Neuron (in vitro differentiated cells): Measurements from ENCODE around the gene RPLP2.

Source experiments
- H2AFZ ChIP-seq: one replicate; pipeline ENCODE4 v1.6.1; 2013; ENCODE audit warnings: low read depth, mild to moderate bottlenecking, inconsistent platforms, low read length, moderate library complexity
- H3K27me3 ChIP-seq: one replicate; pipeline ENCODE4 v1.6.1; 2013; ENCODE audit warnings: low read length; ENCODE audit not compliant: insufficient read depth
- H3K36me3 ChIP-seq: one replicate; pipeline ENCODE4 v1.6.1; 2013; ENCODE audit warnings: low read length; ENCODE audit not compliant: insufficient read depth
- H3K4me1 ChIP-seq: one replicate; pipeline ENCODE4 v1.6.1; 2013; ENCODE audit warnings: low read length; ENCODE audit not compliant: insufficient read depth
- H3K4me3 ChIP-seq: 2 replicates; pipeline ENCODE4 v1.5.1; 2013; ENCODE audit warnings: mild to moderate bottlenecking, low read length, moderate library complexity
- H3K9me3 ChIP-seq: one replicate; pipeline ENCODE4 v1.6.1; 2013; ENCODE audit warnings: low read length

Gene RPLP2

GRCh38 chr11:812390-812789, 2.6 kb downstream of the RPLP2 start:
- no peak overlapping the region for H3K4me3 ChIP-seq
- no peaks in the 10 kb centered on the region for H3K27me3 ChIP-seq
- no peaks in the 10 kb centered on the region for H3K9me3 ChIP-seq
- no peak overlapping the region for H2AFZ ChIP-seq
- peaks cover 20% of the 10 kb centered on the region for H3K4me1 ChIP-seq
- peaks cover 26% of the 10 kb centered on the region for H3K36me3 ChIP-seq

GRCh38 chr11:813072-813455, 3.3 kb downstream of the RPLP2 start:
- H3K4me1 ChIP-seq = peaks cover 20% of the 10 kb centered on the region
- peaks cover 26% of the 10 kb centered on the region for H3K36me3 ChIP-seq
- no peak overlapping the region for H3K4me3 ChIP-seq
- H2AFZ ChIP-seq = no peak overlapping the region
- H3K9me3 ChIP-seq = no peaks in the 10 kb centered on the region
- H3K27me3 ChIP-seq = no peaks in the 10 kb centered on the region

GRCh38 chr11:813456-814096, 3.8 kb downstream of the RPLP2 start:
- no peak overlapping the region for H3K4me3 ChIP-seq

GRCh38 chr11:815675-816432, 6.1 kb downstream of the RPLP2 start:
- H3K27me3 ChIP-seq = no peaks in the 10 kb centered on the region
- peaks cover 20% of the 10 kb centered on the region for H3K4me1 ChIP-seq
- H3K36me3 ChIP-seq = peaks cover 26% of the 10 kb centered on the region
- no peak overlapping the region for H3K4me3 ChIP-seq
- H3K9me3 ChIP-seq = no peaks in the 10 kb centered on the region
- no peak overlapping the region for H2AFZ ChIP-seq

More at GRCh38 chr11:813456-814096, 3.8 kb downstream of the RPLP2 start:
- Histone ChIP-seq H2AFZ (no peak overlapping the region), H3K4me1 (peaks cover 17% of the 10 kb centered on the region), H3K27me3 (no peaks in the 10 kb centered on the region), H3K36me3 (peaks cover 26% of the 10 kb centered on the region), H3K9me3 (no peaks in the 10 kb centered on the region)

- Histone ChIP-seq H3K4me1 (peaks cover 18% of the 10 kb centered on the region), H3K36me3 (peaks cover 26% of the 10 kb centered on the region), H3K4me3 (no peak overlapping the region)
Measured at GRCh38 chr11:816433-816779, 6.6 kb downstream of the RPLP2 start.

GRCh38 chr11:818396-819128, 8.8 kb downstream of the RPLP2 start, which contains the start of gene PNPLA2:
Gene PNPLA2, plus strand, starts transcription at chr11:818914. Its CDS starts 805 bp downstream, at chr11:819719.
- H3K4me1 ChIP-seq = peaks cover 18% of the 10 kb centered on the region

More at GRCh38 chr11:816433-816779, 6.6 kb downstream of the RPLP2 start:
- Histone ChIP-seq H3K27me3 (no peaks in the 10 kb centered on the region), H3K9me3 (no peaks in the 10 kb centered on the region), H2AFZ (no peak overlapping the region)

GRCh38 chr11:819129-819931, 9.6 kb downstream of the RPLP2 start:
- Histone ChIP-seq H3K9me3 (no peaks in the 10 kb centered on the region), H3K4me3 (peak overlapping the region; percentile 95), H2AFZ (peak overlapping the region; percentile 83), H3K4me1 (peaks cover 18% of the 10 kb centered on the region), H3K27me3 (no peaks in the 10 kb centered on the region), H3K36me3 (peaks cover 12% of the 10 kb centered on the region)

More at GRCh38 chr11:818396-819128, 8.8 kb downstream of the RPLP2 start, which contains the start of gene PNPLA2:
- Histone ChIP-seq H3K27me3 (no peaks in the 10 kb centered on the region), H3K4me3 (peak within 1 kb of the TSS; percentile 95), H2AFZ (peak within 1 kb of the TSS; percentile 83), H3K9me3 (no peaks in the 10 kb centered on the region), H3K36me3 (peaks cover 10% of the 10 kb centered on the region)

GRCh38 chr11:819943-820649, 10.3 kb downstream of the RPLP2 start:
- Histone ChIP-seq H3K9me3 (no peaks in the 10 kb centered on the region), H3K36me3 (peaks cover 18% of the 10 kb centered on the region), H2AFZ (no peak overlapping the region), H3K4me3 (peak overlapping the region; percentile 95), H3K4me1 (peaks cover 18% of the 10 kb centered on the region), H3K27me3 (no peaks in the 10 kb centered on the region)

GRCh38 chr11:820655-821511, 11.1 kb downstream of the RPLP2 start:
- H3K4me3 ChIP-seq = peak overlapping the region; percentile 95
- H3K27me3 ChIP-seq = no peaks in the 10 kb centered on the region
- peaks cover 20% of the 10 kb centered on the region for H3K36me3 ChIP-seq
- H3K4me1 ChIP-seq = peaks cover 18% of the 10 kb centered on the region
- no peaks in the 10 kb centered on the region for H3K9me3 ChIP-seq
- no peak overlapping the region for H2AFZ ChIP-seq

- Histone ChIP-seq H3K36me3 (peaks cover 20% of the 10 kb centered on the region), H3K4me3 (no peak overlapping the region), H2AFZ (no peak overlapping the region), H3K9me3 (no peaks in the 10 kb centered on the region), H3K27me3 (no peaks in the 10 kb centered on the region), H3K4me1 (peaks cover 18% of the 10 kb centered on the region)
Measured at GRCh38 chr11:821512-822371, 12.0 kb downstream of the RPLP2 start.
